Measurements from ENCODE around the gene TMEM101.
"Not testable (repeated sequence)": the region's sequence is repeated elsewhere in the genome, so short reads cannot be mapped to it uniquely, and the experiment has no call there.

Gene TMEM101

GRCh38 chr17:44000141-44000860, 14.5 kb downstream of the TMEM101 start:
- no peak for DNase-seq (ENCODE audit: low spot score)

GRCh38 chr17:43999024-43999423, 15.7 kb downstream of the TMEM101 start:
- DNase-seq (ENCODE audit: low spot score) = no peak

DNA sequence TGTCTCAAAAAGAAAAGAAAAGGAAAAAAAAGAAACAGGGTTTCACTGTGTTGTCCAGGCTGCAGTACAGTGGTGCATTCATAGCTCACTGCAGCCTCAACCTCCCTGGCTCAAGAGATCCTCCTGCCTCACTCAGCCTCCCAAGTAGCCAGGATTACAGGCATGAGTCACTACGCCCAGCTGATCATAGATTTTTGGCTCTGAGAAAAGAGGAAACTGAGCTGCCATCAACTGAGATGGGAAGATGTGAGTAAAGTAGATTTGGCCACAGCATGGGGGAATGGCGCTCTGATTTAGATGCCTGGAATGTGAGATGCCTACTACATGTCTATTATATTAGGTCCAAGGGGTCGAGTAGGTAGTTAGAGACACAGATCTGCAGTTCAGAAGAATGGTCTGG, 16.2 kb downstream of the TMEM101 start:
- no peak for DNase-seq (ENCODE audit: low spot score)

DNA sequence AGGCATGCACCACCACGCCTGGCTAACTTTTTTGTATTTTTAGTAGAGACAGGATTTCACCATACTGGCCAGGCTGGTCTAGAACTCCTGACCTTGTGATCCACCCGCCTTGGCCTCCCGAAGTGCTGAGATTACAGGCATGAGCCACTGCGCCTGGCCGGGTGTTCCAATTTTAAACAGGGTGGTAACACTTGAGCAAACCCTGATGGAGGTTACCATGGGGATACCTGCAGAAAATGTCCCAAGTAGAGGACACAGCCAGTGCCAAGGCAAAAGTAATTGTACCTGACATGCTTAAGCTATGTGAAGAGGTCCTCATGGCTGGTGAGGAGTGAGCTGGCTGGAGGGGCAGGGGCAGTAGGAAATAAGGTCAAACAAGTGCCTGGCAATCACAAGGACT, 17.6 kb downstream of the TMEM101 start:
- not testable (repeated sequence) for DNase-seq (ENCODE audit: low spot score)

DNA sequence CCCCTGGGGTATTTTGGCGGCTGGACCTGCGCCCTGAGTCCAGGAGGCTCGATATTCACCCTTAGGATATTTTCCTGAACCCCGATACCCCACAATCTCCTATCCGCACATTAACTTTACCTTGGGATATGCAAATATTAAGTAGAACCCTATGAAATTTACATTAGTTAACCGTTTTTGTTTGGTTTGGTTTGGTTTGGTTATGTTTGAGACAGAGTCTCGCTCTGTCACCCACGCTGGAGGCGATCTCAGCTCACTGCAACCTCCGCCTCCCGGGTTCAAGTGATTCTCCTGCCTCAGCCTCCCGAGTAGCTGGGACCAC, 19.7 kb downstream of the TMEM101 start:
- no peak for DNase-seq (ENCODE audit: low spot score)

DNA sequence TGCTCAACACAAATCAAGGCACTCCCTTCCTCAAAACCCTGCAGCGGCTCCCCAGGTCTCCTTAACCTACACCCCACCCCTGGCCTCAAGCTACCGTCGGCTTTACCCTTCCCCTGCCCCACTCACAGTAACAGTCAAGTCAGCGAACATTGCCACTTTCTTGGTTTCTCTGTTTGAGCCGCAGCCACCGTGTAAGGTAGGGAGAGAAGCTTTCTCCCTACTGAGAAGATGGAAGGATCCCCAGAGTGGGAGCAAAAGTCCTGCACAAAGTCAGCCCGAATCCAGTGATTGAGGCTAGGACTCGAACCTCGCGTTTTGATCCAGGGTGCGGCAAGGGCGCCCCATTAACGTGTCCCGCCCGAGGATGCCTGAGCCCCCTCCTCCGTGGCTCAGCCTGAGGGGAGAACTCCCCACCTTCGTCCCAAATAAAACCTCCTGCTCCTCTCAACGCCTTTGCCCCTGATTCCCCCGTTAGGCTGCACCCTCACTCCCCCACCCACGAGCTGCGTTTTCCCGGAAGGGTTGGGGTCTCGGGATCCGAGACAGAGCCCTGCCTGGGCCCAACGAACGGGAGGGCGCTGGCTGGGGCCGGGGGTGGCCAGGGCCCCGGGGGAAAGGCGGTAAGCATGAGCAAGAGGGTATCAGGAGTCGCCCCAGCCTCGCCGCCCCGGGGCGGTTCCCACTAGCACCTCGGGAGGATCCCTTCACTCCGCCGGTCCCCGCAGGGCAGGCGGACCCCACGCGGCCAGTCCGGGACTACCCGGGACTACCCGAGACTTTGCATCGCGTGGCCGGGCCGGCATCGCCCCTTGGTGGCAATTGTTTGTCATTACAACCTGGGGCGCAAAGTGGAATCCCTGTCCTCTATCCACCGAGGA, 20.3 kb downstream of the TMEM101 start:
- peak; percentile 67 for DNase-seq (ENCODE audit: low spot score)

GRCh38 chr17:43992641-43993040, 22.1 kb downstream of the TMEM101 start:
- DNase-seq (ENCODE audit: low spot score) = no peak

- DNase-seq (ENCODE audit: low spot score) = no peak
Measured at GRCh38 chr17:43988301-43988700, 26.5 kb downstream of the TMEM101 start.

DNA sequence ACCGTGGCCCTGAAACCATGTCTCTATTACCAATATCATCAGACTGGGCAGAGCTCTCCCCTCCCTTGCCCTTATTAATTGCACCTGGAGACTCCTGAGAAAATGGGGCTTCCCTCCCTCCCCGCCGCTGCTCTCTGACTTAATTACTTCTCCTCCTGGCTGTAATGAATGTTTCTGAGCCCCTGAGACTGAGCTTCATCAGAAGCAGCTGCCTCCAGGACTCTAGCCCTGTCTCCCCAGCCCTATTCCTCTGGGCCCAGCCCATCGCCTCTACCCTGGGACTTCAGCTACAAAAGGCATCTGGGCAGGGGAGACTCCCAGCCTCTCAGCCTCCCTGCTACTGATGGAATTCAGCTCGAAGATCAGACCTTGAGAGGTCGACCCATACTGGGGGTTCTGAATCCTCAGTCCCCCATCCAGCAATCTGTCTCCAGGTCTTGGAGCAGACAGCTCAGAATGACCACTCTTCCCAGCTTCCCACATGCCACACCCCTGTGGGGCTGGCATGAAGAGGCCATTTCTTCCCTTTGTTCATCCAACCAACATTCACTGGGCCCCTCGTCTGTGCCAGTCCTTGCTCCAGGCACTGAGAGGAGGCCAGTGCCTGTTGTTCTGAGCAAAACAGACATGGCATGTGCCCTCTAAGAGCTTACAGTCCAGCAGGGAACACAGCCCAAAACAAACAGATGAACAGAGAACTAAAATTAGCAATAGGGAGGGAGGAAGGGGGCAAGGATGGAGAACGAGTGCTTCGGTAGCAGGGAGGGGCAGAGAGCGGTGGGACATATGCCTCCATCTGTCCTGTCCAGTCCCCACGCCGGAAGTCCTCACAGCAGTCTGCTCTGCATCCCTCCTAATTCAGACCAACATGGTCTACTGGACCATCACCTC, 27.4 kb downstream of the TMEM101 start:
- no peak for DNase-seq (ENCODE audit: low spot score)

DNA sequence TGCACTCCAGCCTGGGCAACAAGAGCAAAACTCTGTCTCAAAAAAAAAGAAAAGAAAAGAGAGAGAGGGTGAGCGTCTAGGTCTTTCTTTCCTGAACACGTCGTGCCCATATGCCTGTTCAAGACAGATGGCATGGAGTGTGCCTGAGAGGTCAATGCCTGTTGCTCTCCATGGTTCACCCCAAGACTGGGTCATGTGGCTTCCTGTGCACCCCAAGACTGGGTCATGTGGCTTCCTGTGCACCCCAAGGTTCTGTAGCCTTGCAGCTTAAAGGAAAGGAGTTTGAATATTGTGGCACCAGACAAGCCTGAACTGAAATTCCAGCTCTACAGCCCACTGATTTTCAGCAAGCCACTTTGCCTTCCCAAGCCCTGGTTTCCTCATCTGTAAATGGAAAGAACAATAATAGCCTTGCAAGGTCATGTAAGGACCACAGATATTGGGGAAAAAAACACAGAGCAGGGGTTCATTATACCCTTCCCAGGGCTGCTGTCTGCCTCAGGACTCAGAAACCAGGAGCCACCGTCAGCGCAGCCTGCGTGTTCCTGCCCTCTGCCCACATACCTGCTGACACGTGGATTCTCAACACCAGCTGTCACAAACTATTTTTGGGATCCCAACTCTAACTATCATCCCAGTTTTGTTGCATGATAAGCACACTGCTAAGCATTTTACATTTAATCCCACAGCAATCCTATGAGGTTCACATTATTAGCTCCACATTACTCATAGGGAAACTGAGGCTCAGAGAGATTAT, 28.4 kb downstream of the TMEM101 start:
- no peak for DNase-seq (ENCODE audit: low spot score)

- no peak for DNase-seq (ENCODE audit: low spot score)
Measured at GRCh38 chr17:43984521-43984920, 30.2 kb downstream of the TMEM101 start.

- peak; percentile 26 for DNase-seq (ENCODE audit: low spot score)
Measured at GRCh38 chr17:43983515-43984411, 31.0 kb downstream of the TMEM101 start.

DNA sequence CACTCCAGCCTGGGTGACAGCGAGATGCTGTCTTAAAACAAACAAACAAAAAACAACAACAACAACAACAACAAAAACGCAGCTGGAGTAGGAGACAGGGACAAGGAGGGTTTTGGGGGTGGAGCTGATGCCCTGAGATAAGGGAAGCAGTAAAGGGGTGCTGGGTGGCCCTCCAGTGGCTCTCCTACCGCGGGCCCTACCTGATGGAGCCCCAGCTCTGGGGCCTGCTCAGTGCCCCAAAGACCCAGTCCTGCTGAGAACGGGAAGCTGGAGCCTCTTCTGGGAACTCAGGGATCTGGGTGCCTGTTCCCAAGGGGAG, 31.6 kb downstream of the TMEM101 start:
- no peak for DNase-seq (ENCODE audit: low spot score)

DNA sequence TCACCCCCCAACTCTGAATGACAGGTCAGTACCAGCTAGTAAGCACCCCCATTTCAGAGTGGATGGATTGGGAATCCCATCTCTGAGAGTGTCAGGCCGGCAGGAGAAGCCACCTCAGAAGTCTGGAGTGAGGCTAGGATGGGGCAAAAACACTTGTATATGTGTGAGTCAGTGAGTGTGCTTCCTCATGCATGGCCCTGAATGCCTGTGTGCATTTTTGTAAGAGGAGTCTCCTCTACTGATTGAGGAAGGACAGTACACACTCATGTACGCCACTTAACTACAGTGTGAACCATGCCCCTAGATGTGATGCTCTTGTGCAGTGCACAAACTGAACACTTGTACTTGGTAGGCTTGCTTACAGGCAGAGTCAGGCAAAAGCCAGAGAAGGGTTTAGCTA, 32.6 kb downstream of the TMEM101 start:
- no peak for DNase-seq (ENCODE audit: low spot score)

DNA sequence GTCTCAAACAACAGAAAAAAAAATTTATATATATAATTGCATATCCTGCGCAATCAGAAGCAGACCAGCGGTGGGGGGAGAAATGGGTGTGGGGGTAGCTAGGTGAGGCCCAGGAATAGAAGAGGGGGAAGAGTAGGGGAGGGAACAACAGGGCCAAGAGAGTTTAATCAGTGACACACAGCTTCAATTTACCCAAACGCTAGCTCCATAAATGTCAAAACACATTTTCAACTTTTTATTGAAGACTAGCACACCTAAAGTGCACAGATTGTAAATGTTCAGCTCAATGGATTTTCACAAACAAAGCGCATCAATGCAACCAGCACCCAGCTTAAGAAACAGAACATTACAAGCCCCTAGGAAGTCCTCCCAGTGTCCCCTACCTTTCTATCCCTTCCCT, 35.1 kb downstream of the TMEM101 start:
- DNase-seq (ENCODE audit: low spot score) = no peak

DNA sequence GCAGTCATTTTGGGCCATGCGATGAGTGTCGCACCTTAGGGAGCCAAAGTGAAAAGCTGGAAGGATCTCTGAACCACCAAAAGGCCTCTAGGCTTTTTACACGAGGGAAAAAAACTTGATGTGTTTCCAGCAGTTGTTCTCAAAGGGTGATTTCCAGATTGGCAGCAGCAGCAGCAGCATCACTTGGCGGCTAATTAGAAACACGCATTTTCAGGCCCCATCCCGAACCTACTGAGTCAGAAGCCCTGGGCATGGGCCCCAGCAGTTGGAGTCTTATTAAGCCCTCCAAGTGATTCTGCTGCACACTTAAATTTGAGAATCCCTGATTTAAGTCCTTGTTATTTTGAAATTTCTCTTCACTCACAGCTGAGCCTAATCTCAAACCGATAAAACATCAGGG, 35.8 kb downstream of the TMEM101 start:
- DNase-seq (ENCODE audit: low spot score) = no peak

- no peak for DNase-seq (ENCODE audit: low spot score)
Measured at GRCh38 chr17:43978078-43978477, 36.7 kb downstream of the TMEM101 start.

GRCh38 chr17:43976963-43977837, 37.6 kb downstream of the TMEM101 start:
- DNase-seq (ENCODE audit: low spot score) = no peak

GRCh38 chr17:43975898-43976297, 38.9 kb downstream of the TMEM101 start:
- DNase-seq (ENCODE audit: low spot score) = no peak
